Skin epidermis (tissue), 12 donors: ENCODE results near the gene FAM221A.
A peak's percentile ranks its signal among the peaks of the same experiment; 100 is the strongest.
"Not testable (repeated sequence)": the region's sequence is repeated elsewhere in the genome, so short reads cannot be mapped to it uniquely, and the experiment has no call there.

Experiments
- H3K27ac ChIP-seq, 21 experiments: fragments of 200-600 bp; sonication (generic) in 11 of 21; one replicate each; pipeline ENCODE4 v1.5.0; 2020; ENCODE audit warnings: mild to moderate bottlenecking in 3 of 21, inconsistent platforms in 2 of 21, moderate library complexity in 2 of 21
- H3K4me3 ChIP-seq, 7 experiments: fragments of 200-600 bp; sonication (generic) in 2 of 7; one replicate each; pipeline ENCODE4 v1.5.0; 2020; ENCODE audit warnings: inconsistent platforms in 2 of 7, mild to moderate bottlenecking in 2 of 7, moderate library complexity in 1 of 7

Gene FAM221A, protein sequence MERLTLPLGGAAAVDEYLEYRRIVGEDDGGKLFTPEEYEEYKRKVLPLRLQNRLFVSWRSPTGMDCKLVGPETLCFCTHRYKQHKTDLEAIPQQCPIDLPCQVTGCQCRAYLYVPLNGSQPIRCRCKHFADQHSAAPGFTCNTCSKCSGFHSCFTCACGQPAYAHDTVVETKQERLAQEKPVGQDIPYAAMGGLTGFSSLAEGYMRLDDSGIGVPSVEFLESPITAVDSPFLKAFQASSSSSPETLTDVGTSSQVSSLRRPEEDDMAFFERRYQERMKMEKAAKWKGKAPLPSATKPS

DNA sequence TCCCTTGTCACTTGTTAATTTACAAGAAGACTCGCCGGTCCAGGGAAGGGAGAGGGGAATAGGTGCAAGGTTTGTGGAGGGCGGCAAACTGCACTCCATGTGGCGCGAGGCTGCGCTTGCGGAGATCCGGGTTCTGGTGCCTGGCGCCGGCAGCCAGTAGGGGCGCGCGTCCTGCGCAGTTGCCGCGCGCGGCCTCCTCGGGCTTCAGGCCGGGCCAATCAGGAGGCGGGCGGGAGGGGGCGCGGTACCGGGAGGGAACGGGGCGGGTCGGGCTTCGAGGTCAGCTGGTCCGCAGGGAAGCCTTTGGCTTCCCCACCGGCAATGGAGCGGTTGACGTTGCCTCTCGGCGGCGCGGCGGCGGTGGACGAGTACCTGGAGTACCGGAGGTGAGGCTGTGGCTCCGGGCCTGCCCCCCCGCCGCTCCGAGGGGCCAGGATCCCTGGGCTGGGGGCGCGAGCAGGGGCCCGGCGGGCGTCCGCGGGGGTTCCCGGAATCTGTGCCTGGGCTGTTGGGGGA is at the start of gene FAM221A:
Gene FAM221A (plus strand): TSS at position 302 of the 516 bp plus-strand sequence. CDS start 20 bp downstream, at position 322.
- Histone ChIP-seq H3K27ac (peak within 1 kb of the TSS in 18 of 21 experiments; percentile 3 to 86 (median 62)), H3K4me3 (peak within 1 kb of the TSS; percentile 57 to 90 (median 69))

DNA sequence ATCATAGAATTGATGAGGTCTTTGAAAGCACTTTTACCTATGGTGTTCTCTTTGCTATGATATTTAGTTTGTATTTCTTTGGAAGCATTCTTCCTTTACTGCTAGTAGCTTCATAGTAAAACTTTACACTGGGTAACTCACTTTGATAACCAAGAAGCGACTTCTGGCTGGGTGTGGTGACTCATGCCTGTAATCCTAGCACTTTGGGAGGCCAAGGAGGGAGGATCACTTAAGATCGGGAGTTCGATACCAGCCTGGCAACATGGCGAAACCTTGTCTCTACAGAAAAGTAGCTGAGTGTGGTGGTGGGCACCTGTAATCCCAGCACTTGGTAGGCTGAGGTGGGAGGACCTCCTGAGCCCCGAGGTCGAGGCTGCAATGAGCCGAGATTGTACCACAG is 46.6 kb upstream of the FAM221A start:
- Histone ChIP-seq H3K4me3 (no peak overlapping the region), H3K27ac (no peak overlapping the region)

DNA sequence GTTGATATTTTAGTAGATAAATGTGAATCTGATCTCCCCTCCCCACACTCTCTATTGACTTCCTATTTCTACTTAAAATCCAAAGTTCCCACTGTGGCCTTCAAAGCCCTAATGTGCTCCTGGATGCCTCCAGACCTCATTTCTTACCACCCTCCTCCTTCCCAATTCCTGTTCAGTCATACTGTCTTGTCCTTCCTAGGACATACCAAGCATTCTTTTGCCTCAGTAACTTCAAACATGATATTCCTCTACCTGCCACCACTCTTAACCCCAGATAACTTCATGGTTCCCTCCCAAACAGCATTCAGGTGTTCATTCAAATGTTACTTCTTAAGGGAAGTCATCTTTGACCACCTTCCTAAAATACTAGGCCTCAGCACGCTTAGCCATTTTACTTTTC is 34.2 kb upstream of the FAM221A start:
- H3K27ac ChIP-seq, result no peak overlapping the region

DNA sequence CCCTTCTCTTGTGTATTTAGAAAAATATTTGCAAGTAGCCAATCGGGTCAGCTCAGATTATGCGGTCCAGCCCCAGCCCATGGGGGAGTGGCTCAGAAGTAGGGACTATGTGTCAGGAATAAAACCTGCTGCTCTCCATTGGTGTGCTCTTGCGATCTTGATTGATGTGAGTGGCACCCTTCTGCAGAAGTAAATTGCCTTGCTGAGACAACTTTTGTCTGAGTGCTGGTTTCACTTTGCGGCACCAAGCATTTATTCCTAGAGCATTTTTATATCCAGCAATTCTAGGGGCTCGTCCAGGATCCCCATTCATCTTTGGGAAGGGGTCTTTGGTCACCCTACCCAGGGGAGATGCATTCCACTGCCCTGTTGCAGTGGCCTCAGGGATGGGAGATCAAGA is 26.1 kb upstream of the FAM221A start:
- no peak overlapping the region for H3K27ac ChIP-seq
- no peak overlapping the region for H3K4me3 ChIP-seq

More for the DNA sequence above, 34.2 kb upstream of the FAM221A start:
- H3K4me3 ChIP-seq, result no peak overlapping the region

DNA sequence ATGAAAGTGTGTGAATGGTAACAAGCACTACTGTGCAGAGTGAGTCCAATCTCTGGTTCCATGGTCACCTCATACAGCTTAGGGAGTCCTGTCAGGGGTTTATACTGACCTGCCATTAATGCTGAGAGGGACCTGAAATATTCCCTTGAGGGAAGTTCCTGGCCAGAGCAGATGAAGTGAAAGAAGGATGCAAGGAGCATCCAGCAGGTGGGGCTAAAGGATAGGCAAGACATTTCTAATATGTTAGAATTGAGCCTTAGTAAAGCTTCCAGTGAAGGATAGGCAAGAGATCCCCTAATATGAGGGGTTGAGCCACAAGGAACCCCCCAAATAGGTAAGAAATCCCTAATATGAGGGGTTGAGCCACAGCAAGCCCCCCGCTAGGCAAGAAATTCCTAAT is 25.5 kb upstream of the FAM221A start:
- Histone ChIP-seq H3K4me3 (no peak overlapping the region), H3K27ac (no peak overlapping the region)

DNA sequence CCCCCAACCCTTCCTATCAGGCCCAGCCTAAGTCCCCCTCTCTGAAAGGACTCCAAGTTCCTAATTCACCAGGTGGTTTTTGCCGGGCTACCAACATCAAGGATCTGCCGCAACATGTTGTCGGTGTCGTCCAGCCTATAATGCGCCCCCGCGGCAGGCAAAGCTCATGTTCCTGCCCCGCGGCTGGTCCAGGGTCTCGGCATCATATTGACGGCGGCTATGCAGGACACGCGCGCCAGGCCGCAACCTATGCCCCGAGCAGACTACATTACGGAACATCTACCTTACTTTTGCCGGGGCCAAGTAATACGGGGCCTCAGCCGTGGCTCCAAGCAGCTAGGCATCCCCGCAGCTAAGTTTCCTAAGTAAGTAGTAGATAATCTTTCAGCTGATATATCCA is 24.6 kb upstream of the FAM221A start:
- H3K4me3 ChIP-seq, result no peak overlapping the region
- no peak overlapping the region for H3K27ac ChIP-seq

DNA sequence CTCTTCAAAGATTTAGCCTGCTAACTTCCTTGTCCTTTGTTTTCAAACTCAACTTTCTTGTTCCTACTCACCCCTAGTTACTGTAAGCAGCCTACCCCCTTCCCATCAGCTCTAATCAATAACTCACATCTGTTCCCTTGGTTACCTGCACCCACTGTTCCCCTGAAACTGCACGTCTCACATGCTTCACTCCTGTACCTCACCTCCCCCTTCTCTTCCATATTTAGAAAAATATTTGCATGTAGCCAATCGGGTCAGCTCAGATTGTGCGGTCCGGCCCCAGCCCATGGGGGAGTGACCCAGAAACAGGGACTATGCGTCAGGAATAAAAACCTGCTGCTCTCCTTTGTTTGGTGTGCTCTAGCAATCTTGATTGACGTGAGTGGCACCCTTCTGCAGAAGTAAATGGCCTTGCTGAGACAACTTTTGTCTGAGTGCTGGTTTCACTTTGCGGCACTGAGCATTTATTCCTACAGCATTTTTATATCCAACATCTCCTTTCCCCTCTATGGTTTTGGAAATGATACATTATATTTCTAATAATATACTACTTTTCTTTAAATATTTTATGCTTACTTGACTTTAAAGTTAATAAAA is 21.1 kb upstream of the FAM221A start:
- Histone ChIP-seq H3K4me3 (no peak overlapping the region), H3K27ac (no peak overlapping the region)

DNA sequence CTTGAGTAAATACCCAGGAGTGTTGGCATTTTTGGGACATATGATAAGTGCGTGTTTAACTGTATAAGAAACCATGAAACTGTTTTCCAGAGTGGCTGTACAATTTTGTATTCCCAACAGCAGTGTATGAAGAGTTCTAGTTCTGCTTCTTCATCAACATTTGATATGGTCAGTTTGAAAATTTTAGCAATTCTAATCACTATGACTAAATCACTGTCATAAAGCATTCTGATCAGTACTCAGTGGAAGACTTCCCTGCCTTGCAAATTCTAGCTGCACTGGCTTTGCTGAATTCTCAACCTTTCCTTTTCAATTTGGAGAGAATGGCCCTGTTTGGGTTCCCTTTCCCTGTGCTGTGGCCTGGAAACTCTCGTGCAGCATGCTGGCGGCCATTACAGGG is 18.6 kb upstream of the FAM221A start:
- H3K27ac ChIP-seq, result no peak overlapping the region
- no peak overlapping the region for H3K4me3 ChIP-seq

DNA sequence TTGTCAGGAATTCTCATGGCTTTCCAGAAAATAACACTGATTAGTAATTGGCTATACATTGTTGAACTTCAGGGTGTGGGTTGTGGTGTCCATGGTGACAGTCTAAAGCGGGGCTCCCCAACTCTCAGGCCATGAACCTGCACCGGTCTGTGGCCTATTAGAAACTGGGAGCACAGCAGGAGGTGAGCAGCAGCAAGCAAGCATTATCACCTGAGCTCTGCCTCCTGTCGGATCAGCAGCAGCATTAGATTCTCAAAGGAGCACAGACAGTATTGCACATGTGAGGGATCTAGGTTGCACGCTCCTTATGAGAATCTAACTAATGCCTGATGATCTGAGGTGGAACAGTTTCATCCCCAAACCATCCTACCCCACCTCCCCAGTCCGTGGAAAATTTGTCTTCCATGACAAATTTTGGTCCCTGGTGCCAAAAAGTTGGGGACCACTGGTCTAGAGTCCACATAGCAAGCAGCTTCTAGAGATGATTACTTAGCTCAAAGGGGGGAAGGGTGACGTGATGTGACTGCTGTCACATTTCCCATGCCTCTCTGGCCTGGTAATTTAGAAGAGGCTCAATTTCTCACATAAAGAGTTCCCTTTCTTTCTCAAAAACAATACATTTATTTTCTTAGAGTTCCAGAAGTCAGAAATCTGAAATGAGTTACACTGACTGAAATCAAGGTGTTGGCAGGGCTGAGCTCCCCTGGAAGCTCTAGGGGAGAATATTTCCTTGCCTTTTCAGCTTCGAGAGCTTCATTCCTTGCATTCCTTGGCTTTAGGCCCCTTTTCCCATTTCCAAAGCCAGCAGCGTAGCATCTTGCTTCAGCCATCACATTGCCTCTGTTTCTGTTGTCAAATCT is 17.6 kb upstream of the FAM221A start:
- no peak overlapping the region for H3K4me3 ChIP-seq
- no peak overlapping the region for H3K27ac ChIP-seq

DNA sequence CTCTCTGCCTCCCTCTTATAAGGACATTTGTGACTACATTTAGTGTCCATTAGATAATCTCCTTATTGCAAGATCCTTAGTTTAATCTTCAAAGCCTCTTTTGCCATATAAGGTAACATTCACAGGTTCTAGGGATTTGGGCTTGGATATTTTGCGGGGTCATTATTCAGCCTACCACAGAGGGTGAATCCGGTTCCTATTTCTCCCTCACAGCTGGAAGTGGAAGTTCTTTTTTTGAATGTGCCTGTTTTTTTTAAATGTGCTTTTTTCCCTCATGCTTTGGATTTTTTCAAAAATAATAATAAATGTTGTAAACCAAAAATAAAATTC is 17.1 kb upstream of the FAM221A start:
- H3K27ac ChIP-seq, result no peak overlapping the region
- H3K4me3 ChIP-seq, result no peak overlapping the region

DNA sequence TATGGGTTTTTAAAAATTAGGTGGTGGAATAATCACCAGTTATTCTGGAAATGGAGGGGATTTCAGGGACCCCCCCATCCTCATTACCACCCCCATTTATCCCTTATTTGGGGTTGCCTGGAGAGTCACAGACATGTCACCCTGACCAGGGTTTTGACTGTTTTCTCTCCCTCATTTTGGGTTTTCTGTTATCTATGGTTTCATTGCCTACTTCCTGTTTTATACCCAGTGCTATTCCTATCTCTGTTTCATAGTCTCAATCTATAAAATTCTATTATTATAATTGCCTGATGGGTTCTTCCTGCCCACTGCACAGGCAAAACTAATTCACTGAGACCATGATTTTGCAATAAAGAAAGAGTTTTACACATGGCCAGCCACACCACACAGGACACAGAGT is 15.9 kb upstream of the FAM221A start:
- H3K4me3 ChIP-seq, result no peak overlapping the region
- no peak overlapping the region for H3K27ac ChIP-seq

DNA sequence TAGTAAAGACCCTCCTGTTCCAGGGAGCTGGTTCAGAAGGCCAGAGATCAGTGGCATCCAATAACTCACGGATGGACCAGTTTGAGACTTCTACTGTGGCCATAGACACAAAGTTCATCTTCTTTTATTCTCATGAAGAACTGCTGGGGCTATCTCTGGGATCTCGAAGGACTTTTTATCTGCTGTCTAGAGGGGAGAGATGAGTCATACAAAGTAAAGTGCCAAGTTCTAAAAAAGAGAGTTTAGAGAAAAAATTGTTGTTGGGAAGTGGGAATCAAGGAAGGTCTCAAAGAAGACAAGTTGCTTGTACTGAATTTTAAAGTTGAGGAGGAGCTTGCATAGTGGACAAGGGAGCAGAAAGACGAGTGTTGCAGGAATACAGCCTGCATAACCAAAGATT is 8.0 kb upstream of the FAM221A start:
- H3K27ac ChIP-seq, result no peak overlapping the region
- H3K4me3 ChIP-seq, result no peak overlapping the region

DNA sequence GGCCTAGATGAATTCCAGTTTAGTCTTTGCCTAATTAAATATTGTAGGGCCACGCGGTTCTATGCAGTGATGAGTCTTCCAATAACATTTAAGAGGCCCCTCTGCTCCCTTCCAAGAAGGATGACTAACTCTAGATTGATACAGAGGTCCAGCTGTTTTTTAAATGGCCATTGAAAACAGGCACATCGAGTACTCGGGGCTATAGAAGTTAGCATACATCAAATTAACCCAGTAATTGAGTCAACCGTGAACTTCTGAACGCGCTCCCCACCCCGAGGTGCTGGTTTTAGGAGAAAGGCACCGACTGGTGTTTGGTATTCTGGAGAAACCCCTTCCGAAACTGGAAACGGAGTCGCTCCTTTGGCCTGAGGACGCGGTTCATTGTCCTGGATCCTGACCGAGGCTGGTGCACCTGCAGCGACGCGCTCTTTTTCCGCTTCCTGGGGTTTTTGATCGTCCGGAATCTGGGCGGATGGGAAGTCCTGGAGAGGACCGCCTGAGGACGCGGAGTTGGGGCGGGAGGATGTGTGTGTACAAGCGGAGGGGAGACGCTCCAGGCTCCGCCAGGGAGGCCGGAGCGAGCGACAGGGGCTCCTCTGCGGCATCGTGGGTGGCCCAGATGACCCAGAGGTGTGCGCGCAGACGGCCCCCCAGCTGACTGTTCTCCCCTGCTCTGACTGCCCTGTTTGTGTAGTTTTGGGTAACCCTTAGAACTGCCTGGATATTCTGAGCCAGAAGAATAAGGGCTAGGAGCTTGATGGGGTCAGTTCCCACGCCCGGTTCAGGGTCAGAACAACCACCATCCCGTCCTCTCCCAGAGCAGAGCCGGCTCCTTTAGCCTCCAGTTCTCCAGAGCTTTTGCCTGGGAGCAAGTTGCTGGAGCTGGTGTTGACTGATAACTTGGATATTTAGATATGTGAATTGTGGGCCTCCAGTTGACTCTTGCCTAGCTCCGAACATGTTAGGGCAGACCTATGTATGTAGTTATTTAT is 711 bp downstream of the FAM221A start:
- H3K27ac ChIP-seq, result peak overlapping the region in 18 of 21 experiments; percentile 3 to 86 (median 62)

DNA sequence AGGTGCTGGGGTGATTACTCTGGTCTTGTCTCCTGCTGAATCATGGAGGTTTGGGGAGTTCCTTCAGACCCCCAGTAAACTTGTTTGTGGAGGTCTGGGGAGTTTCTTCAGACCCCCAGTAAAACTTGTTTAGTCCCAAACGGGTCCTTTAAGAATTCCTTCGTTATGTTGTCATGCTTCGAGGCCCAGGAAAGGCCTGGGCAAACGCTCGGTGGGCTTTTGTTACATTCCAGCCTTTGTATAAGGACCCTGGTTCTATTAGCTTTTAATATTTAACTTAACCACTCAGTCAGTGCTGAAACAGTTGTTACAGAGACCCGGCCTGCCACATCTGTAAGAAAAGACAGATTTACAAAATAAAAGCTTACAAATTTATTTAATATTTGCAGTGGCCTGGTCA is 4.0 kb downstream of the FAM221A start:
- H3K4me3 ChIP-seq, H3K27ac ChIP-seq: not testable (repeated sequence)

More for the DNA sequence above, 711 bp downstream of the FAM221A start:
- peak overlapping the region; percentile 57 to 90 (median 69) for H3K4me3 ChIP-seq

DNA sequence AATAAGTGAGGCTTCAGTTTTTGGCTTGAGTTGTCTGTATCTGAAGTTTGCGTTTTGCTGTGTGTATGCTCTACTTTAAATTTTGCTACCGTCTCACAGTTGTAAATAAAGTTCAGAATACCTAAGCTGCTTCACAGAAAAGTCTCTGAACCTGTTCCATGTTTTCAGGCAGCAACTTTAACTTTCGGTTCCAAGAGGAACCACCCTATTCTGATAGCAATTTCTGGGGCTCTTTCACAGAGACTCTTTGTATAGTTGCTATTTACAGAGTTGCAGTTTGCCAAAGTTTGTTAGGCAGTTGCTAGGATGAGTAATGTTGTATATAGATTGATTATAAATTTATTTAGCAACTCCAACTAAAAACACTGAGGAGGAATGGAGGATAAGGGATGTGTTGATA is 5.7 kb downstream of the FAM221A start:
- Histone ChIP-seq H3K27ac (peak overlapping the region in 4 of 21 experiments; percentile 14 to 47 (median 18)), H3K4me3 (no peak overlapping the region)

DNA sequence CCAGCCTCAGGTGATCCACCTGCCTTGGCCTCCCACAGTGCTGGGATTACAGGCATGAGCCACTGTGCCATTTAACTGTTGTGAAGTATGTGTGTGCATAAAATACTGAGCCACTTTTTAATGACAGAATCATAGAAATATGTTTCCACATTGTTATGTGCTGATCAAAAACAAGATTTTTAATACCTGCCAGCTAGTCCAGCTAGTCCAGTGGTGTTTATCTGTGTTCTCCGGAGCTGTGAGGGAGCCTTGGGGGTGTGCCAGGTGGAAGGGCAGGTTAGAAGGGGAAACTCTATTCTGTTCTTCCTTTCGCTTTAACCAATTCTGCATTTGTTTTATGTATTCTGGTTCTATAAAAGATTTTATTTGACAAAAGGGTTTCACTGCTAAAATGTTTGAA is 7.0 kb downstream of the FAM221A start:
- Histone ChIP-seq H3K27ac (no peak overlapping the region), H3K4me3 (no peak overlapping the region)

DNA sequence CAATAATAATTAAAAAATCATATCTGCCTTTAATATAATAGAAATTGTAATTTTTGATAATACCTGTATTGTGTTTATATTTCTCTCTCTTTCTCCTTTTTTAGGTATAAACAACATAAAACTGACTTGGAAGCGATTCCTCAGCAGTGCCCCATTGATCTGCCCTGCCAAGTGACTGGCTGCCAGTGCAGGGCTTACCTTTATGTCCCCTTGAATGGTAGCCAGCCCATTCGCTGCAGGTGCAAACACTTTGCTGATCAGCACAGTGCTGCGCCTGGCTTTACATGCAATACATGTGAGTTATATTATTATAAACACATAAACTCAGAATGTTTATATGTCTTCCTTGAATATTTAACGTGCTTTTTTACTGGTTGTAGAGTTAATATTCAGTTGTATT is 9.2 kb downstream of the FAM221A start:
- Histone ChIP-seq H3K27ac (no peak overlapping the region), H3K4me3 (no peak overlapping the region)

DNA sequence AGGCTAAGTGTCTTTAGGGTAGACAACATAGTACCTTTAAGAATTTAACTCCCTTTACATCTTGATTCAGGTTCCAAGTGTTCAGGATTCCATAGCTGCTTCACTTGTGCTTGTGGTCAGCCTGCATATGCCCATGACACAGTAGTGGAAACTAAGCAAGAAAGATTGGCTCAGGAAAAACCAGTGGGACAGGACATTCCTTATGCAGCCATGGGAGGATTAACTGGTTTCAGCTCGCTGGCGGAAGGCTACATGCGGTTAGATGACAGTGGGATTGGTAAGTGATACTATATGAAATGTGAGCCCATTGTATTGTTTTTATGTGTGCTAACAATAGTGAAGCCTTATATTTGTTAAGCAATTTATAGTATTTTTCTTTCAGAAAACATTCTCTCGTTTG is 11.3 kb downstream of the FAM221A start:
- H3K27ac ChIP-seq, result no peak overlapping the region

DNA sequence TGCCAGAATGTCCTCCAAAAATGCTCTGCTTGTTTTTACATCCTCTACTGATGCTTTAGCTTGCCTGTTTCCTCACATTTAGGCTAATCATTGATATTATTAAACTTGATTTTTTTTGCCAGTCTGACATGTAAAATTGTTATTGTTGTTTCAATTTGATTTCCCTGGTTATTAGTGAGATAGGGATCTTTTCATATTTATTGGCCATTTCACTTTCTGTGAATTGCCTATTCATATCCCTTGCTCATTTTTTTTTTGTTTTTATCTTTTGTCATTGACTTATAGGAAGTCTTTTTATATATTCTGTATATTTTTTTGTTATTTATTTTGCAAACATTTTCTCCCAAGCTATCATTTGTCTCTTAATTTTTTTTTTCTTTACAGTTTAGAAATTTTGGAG is 13.2 kb downstream of the FAM221A start:
- no peak overlapping the region for H3K27ac ChIP-seq

More for the DNA sequence above, 11.3 kb downstream of the FAM221A start:
- H3K4me3 ChIP-seq, result no peak overlapping the region

More for the DNA sequence above, 13.2 kb downstream of the FAM221A start:
- H3K4me3 ChIP-seq, result no peak overlapping the region
